Panc1 (cell line): ENCODE data around the gene IKBKG. TPM values are rescaled to one million over a fixed set of nuclear protein-coding genes. Genes with fewer than 3 reads are reported as not detected.

Source experiments
- ATAC-seq: fragments of 200-7000 bp; cut with Tn5 transposase; 2 replicates; pipeline ENCODE4 v1.9.1; 2020; ENCODE audit warnings: mild to moderate bottlenecking, moderate library complexity
- BruUV-seq: library from RNA; stranded (reverse); fragments of 400-500 nt; replicated peaks from 2 replicates; lab custom pipeline; 2021; lab: Mats Ljungman, UMichigan
- CTCF ChIA-PET: fragments of 300-600 bp; sonication (Branson Sonifier 250); formaldehyde crosslinking; loops from one replicate; lab custom pipeline; 2022; ENCODE audit warnings: antibody characterized with exemption; lab: Charles Lee
- POLR2A ChIA-PET: fragments of 300-600 bp; sonication (Branson Sonifier 250); formaldehyde crosslinking; loops from one replicate; lab custom pipeline; 2022; ENCODE audit warnings: antibody characterized with exemption; lab: Charles Lee
- DNase-seq: peaks from one replicate; pipeline ENCODE4 v3.0.0-alpha.2; 2010; ENCODE audit warnings: low read depth, low spot score
- H3K27ac ChIP-seq: 2 replicates; pipeline ENCODE4 v1.5.1; 2011; ENCODE audit warnings: mild to moderate bottlenecking, low read length, inconsistent platforms
- H3K27me3 ChIP-seq: fragments of 200-500 bp; sonication (Bioruptor generic); 2 replicates; pipeline ENCODE4 v1.6.0; 2014; ENCODE audit warnings: low read length, inconsistent platforms; ENCODE audit not compliant: control insufficient read depth, insufficient read depth
- H3K36me3 ChIP-seq: fragments of 200-500 bp; sonication (Bioruptor generic); 2 replicates; pipeline ENCODE4 v1.5.1; 2014; ENCODE audit warnings: inconsistent platforms, mild to moderate bottlenecking, low read length, moderate library complexity; ENCODE audit not compliant: control insufficient read depth, insufficient read depth
- H3K4me1 ChIP-seq: 2 replicates; pipeline ENCODE4 v1.5.1; 2011; ENCODE audit warnings: inconsistent platforms, mild to moderate bottlenecking, low read length, moderate library complexity; ENCODE audit not compliant: control insufficient read depth, insufficient read depth
- H3K4me3 ChIP-seq, 2 experiments: 2 replicates each; pipeline ENCODE4 v1.5.1; 2011 to 2012; ENCODE audit warnings: low read depth in 2 of 2, low read length in 2 of 2, mild to moderate bottlenecking in 2 of 2, inconsistent platforms in 1 of 2, moderate library complexity in 1 of 2
- H3K9me3 ChIP-seq: fragments of 200-500 bp; sonication (Bioruptor generic); 2 replicates; pipeline ENCODE4 v1.5.1; 2014; ENCODE audit warnings: low read depth, mild to moderate bottlenecking, inconsistent platforms, low read length, moderate library complexity; ENCODE audit not compliant: control insufficient read depth, insufficient read depth
- POLR2AphosphoS5 ChIP-seq: IDR thresholded peaks from 2 replicates; pipeline ENCODE4 v1.6.1; 2012; ENCODE audit warnings: mild to moderate bottlenecking, low read depth, low read length, moderate library complexity
- SIN3A ChIP-seq: IDR thresholded peaks from 2 replicates; pipeline ENCODE4 v1.6.1; 2012; ENCODE audit warnings: low read depth, mild to moderate bottlenecking, low read length, moderate library complexity, borderline replicate concordance; ENCODE audit not compliant: insufficient read depth
- TCF7L2 ChIP-seq: IDR thresholded peaks from 2 replicates; pipeline ENCODE4 v1.6.1; 2011; ENCODE audit warnings: mild to moderate bottlenecking, low read depth, low read length, inconsistent platforms
- in situ Hi-C: cut with HindIII; loops from 2 replicates; pipeline ENCODE4 v1.10.0; 2016; ENCODE audit warnings: low sequenced_read_pairs, low pct_unique_long_range_greater_than_20kb
- intact Hi-C: fragments of 100-400 bp; cut with micrococcal nuclease; formaldehyde crosslinking; loops from one replicate; pipeline ENCODE4 v1.10.0; 2022; ENCODE audit not compliant: unreplicated experiment
- total RNA-seq: library from RNA; stranded (reverse); gene quantifications from one replicate; pipeline ENCODE4 v1.2.1, GENCODE V29; 2021; ENCODE audit not compliant: unreplicated experiment
- TF ChIP-seq, protein P1 (sequence below), 2 experiments: IDR thresholded peaks; 2 replicates each; pipeline ENCODE4 v1.6.1; 2011 to 2012; ENCODE audit warnings: low read depth in 2 of 2, control low read depth in 1 of 2, low read length in 1 of 2, mild to moderate bottlenecking in 1 of 2, moderate library complexity in 1 of 2; ENCODE audit not compliant: insufficient read depth in 1 of 2
- TF ChIP-seq, protein P2 (sequence below): fragments of 450-650 bp; IDR thresholded peaks from 2 replicates; pipeline ENCODE4 v1.5.1; 2017; ENCODE audit warnings: mild to moderate bottlenecking

IKBKG gene
- total RNA-seq, 1 experiment from 2014 or later, result 76.3 TPM

DNA sequence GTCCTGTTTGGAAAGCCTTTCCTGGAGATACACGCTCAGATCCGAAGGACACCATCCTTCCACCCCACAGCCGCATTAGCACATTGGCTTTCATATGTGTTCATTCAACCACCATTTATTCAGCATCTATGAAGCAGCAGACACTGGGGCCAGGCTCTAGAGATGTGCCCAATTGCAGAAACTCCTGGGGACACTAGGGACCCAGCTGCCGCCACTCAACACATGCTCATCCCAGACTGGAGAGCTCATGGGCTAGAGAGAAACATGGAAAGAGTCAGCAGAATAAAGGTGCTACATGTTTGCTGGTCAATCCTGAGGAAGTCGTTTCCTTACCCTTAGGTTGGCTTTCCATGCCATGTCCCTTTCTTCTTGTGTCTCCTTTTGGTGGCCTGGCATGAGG, 45.1 kb downstream of the IKBKG start:
- in situ Hi-C loops, result no loop called here
- intact Hi-C loops, result no loop called here

DNA sequence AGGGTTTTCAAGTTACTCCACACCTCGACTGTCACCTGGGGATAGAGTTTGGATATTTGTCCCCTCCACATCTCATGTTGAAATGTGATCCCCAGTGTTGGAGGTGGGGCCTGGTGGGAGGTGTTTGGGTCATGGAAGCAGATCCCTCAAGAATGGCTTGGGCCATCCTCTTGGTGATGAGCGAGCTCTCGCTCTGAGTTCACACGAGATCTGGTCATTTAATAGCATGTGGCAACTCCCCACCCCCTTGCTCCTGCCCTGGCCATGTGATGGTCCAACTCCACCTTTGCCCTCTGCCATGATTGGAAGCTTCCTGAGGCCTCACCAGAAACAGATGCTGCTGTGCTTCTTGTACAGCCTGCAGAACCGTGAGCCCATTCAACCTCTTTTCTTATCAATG, 45.8 kb downstream of the IKBKG start:
- H3K27ac ChIP-seq, result peak overlapping the region; percentile 9; the same call in 1 of the 2 replicates
- H3K4me3 ChIP-seq, result no peak overlapping the region
- no peaks in the 10 kb centered on the region for H3K36me3 ChIP-seq
- TF ChIP-seq, protein P1, sequence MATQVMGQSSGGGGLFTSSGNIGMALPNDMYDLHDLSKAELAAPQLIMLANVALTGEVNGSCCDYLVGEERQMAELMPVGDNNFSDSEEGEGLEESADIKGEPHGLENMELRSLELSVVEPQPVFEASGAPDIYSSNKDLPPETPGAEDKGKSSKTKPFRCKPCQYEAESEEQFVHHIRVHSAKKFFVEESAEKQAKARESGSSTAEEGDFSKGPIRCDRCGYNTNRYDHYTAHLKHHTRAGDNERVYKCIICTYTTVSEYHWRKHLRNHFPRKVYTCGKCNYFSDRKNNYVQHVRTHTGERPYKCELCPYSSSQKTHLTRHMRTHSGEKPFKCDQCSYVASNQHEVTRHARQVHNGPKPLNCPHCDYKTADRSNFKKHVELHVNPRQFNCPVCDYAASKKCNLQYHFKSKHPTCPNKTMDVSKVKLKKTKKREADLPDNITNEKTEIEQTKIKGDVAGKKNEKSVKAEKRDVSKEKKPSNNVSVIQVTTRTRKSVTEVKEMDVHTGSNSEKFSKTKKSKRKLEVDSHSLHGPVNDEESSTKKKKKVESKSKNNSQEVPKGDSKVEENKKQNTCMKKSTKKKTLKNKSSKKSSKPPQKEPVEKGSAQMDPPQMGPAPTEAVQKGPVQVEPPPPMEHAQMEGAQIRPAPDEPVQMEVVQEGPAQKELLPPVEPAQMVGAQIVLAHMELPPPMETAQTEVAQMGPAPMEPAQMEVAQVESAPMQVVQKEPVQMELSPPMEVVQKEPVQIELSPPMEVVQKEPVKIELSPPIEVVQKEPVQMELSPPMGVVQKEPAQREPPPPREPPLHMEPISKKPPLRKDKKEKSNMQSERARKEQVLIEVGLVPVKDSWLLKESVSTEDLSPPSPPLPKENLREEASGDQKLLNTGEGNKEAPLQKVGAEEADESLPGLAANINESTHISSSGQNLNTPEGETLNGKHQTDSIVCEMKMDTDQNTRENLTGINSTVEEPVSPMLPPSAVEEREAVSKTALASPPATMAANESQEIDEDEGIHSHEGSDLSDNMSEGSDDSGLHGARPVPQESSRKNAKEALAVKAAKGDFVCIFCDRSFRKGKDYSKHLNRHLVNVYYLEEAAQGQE (IDR thresholded peaks at IDR 0.05; ENCODE audit: insufficient read depth in 1 of 2, low read depth in 2 of 2, low read length in 1 of 2), result no peak
- TF ChIP-seq POLR2AphosphoS5 (no peak), TCF7L2 (no peak)
- intact Hi-C loops (no loop called here), in situ Hi-C loops (no loop called here)
- peaks cover 6% of the 10 kb centered on the region for H3K4me1 ChIP-seq
- ATAC-seq (no peak), DNase-seq (no peak)
- no peaks in the 10 kb centered on the region for H3K9me3 ChIP-seq
- no peaks in the 10 kb centered on the region for H3K27me3 ChIP-seq
- POLR2A ChIA-PET, result no interaction called here
- no TSS peak for BruUV-seq
- CTCF ChIA-PET, result no interaction called here

More for the DNA sequence above, 45.1 kb downstream of the IKBKG start:
- ATAC-seq (no peak), DNase-seq (no peak)
- no TSS peak for BruUV-seq
- peaks cover 6% of the 10 kb centered on the region for H3K4me1 ChIP-seq
- ChIA-PET CTCF (no interaction called here), POLR2A (no interaction called here)
- H3K27ac ChIP-seq, result peak overlapping the region; percentile 9; the same call in 1 of the 2 replicates
- no peaks in the 10 kb centered on the region for H3K27me3 ChIP-seq
- H3K36me3 ChIP-seq, result no peaks in the 10 kb centered on the region
- H3K4me3 ChIP-seq, result no peak overlapping the region
- TF ChIP-seq, protein P1 (IDR thresholded peaks at IDR 0.05; ENCODE audit: insufficient read depth in 1 of 2, low read depth in 2 of 2, low read length in 1 of 2), result no peak
- no peaks in the 10 kb centered on the region for H3K9me3 ChIP-seq

DNA sequence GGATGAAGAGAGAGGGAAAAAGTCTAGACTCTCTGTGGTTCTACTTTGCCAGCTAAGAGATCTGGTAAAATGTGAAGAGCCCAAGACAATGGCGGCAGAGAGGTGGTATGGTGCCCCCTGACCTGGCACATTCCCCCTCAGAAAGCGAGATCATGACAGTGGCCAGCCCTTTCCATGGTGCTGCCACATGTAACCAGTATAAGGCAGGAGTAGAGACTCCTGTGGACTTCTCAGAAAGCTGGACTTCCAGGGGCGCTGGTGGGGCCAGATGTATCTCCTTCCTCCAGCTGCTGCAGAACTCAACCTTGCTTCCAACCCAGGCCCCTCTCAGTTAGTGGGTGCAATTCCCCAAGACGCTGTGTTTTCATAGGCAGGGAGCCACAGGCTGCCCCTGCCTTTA, 47.1 kb downstream of the IKBKG start:
- POLR2A ChIA-PET, result no interaction called here

More for the DNA sequence above, 47.1 kb downstream of the IKBKG start:
- Histone ChIP-seq H3K27me3 (no peaks in the 10 kb centered on the region), H3K4me3 (no peak overlapping the region), H3K27ac (peak overlapping the region; percentile 69), H3K36me3 (no peaks in the 10 kb centered on the region), H3K9me3 (no peaks in the 10 kb centered on the region), H3K4me1 (peaks cover 6% of the 10 kb centered on the region)
- DNase-seq, result no peak
- CTCF ChIA-PET, result no interaction called here
- intact Hi-C loops (no loop called here), in situ Hi-C loops (no loop called here)
- no peak for TF ChIP-seq POLR2AphosphoS5
- TF ChIP-seq TCF7L2, result no peak
- TF ChIP-seq SIN3A, result no peak
- TF ChIP-seq, protein P2, sequence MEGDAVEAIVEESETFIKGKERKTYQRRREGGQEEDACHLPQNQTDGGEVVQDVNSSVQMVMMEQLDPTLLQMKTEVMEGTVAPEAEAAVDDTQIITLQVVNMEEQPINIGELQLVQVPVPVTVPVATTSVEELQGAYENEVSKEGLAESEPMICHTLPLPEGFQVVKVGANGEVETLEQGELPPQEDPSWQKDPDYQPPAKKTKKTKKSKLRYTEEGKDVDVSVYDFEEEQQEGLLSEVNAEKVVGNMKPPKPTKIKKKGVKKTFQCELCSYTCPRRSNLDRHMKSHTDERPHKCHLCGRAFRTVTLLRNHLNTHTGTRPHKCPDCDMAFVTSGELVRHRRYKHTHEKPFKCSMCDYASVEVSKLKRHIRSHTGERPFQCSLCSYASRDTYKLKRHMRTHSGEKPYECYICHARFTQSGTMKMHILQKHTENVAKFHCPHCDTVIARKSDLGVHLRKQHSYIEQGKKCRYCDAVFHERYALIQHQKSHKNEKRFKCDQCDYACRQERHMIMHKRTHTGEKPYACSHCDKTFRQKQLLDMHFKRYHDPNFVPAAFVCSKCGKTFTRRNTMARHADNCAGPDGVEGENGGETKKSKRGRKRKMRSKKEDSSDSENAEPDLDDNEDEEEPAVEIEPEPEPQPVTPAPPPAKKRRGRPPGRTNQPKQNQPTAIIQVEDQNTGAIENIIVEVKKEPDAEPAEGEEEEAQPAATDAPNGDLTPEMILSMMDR, result no peak
- TF ChIP-seq, protein P1 (IDR thresholded peaks at IDR 0.05; ENCODE audit: insufficient read depth in 1 of 2, low read depth in 2 of 2, low read length in 1 of 2), result no peak
- no TSS peak for BruUV-seq
- no peak for ATAC-seq
